ENCODE data around the gene ATXN1.
"Not testable (repeated sequence)": the region's sequence is repeated elsewhere in the genome, so short reads cannot be mapped to it uniquely, and the experiment has no call there.

The ATXN1 gene

GRCh38 chr6:16630026-16630643 lies 131.1 kb downstream of the ATXN1 start:
- Histone ChIP-seq H3K9me3 (peaks cover 10% of the 10 kb centered on the region), H3K4me3 (no peak overlapping the region), H3K36me3 (no peaks in the 10 kb centered on the region), H3K9ac (no peak overlapping the region), H3K27ac (no peak overlapping the region), H3K4me2 (no peak overlapping the region), H4K20me1 (no peaks in the 10 kb centered on the region), H3K27me3 (no peaks in the 10 kb centered on the region), H3K4me1 (peaks cover 7% of the 10 kb centered on the region; the same call in 1 of the 2 replicates)
- no peak for TF ChIP-seq Cebpa-rat (IDR thresholded peaks at IDR 0.05)

GRCh38 chr6:16628580-16628979 lies 132.7 kb downstream of the ATXN1 start:
- H3K4me1 ChIP-seq, H3K27ac ChIP-seq, H4K20me1 ChIP-seq, H3K4me2 ChIP-seq, H3K9ac ChIP-seq, H3K36me3 ChIP-seq, H3K4me3 ChIP-seq, H3K27me3 ChIP-seq, H3K9me3 ChIP-seq: not testable (repeated sequence)

GRCh38 chr6:16626650-16627049 lies 134.6 kb downstream of the ATXN1 start:
- no peaks in the 10 kb centered on the region for H3K36me3 ChIP-seq

GRCh38 chr6:16625291-16626265 lies 135.7 kb downstream of the ATXN1 start:
- H4K20me1 ChIP-seq: no peaks in the 10 kb centered on the region
- no peak overlapping the region for H3K9ac ChIP-seq
- H3K36me3 ChIP-seq: no peaks in the 10 kb centered on the region
- TF ChIP-seq Cebpa-rat (IDR thresholded peaks at IDR 0.05): no peak
- no peak overlapping the region for H3K4me2 ChIP-seq
- H3K4me1 ChIP-seq: peaks cover 7% of the 10 kb centered on the region; the same call in 1 of the 2 replicates
- no peak overlapping the region for H3K27ac ChIP-seq
- H3K27me3 ChIP-seq: no peaks in the 10 kb centered on the region
- no peak overlapping the region for H3K4me3 ChIP-seq
- peaks cover 10% of the 10 kb centered on the region for H3K9me3 ChIP-seq

More at GRCh38 chr6:16626650-16627049, 134.6 kb downstream of the ATXN1 start:
- Histone ChIP-seq H4K20me1 (no peaks in the 10 kb centered on the region), H3K4me3 (no peak overlapping the region), H3K27ac (no peak overlapping the region), H3K4me1 (peaks cover 7% of the 10 kb centered on the region; the same call in 1 of the 2 replicates), H3K4me2 (no peak overlapping the region), H3K9ac (no peak overlapping the region), H3K27me3 (no peaks in the 10 kb centered on the region), H3K9me3 (peaks cover 10% of the 10 kb centered on the region)
- TF ChIP-seq Cebpa-rat (IDR thresholded peaks at IDR 0.05): no peak

GRCh38 chr6:16624636-16625290 lies 136.5 kb downstream of the ATXN1 start:
- Histone ChIP-seq H4K20me1 (no peaks in the 10 kb centered on the region), H3K27me3 (no peaks in the 10 kb centered on the region), H3K36me3 (no peaks in the 10 kb centered on the region), H3K4me2 (no peak overlapping the region), H3K4me3 (no peak overlapping the region), H3K9ac (no peak overlapping the region), H3K9me3 (peaks cover 10% of the 10 kb centered on the region), H3K27ac (no peak overlapping the region), H3K4me1 (peaks cover 7% of the 10 kb centered on the region; the same call in 1 of the 2 replicates)
- TF ChIP-seq Cebpa-rat (IDR thresholded peaks at IDR 0.05): no peak

- H3K4me1 ChIP-seq: peaks cover 7% of the 10 kb centered on the region; the same call in 1 of the 2 replicates
- H3K36me3 ChIP-seq: no peaks in the 10 kb centered on the region
- H3K4me3 ChIP-seq: no peak overlapping the region
- H3K27me3 ChIP-seq: no peaks in the 10 kb centered on the region
- peaks cover 4% of the 10 kb centered on the region for H3K9me3 ChIP-seq
- H3K4me2 ChIP-seq: no peak overlapping the region
- no peak overlapping the region for H3K9ac ChIP-seq
- no peaks in the 10 kb centered on the region for H4K20me1 ChIP-seq
- H3K27ac ChIP-seq: no peak overlapping the region
- TF ChIP-seq Cebpa-rat (IDR thresholded peaks at IDR 0.05): no peak
Measured at GRCh38 chr6:16623731-16624130, 137.5 kb downstream of the ATXN1 start.

GRCh38 chr6:16623029-16623653 lies 138.1 kb downstream of the ATXN1 start:
- Histone ChIP-seq H3K27ac (no peak overlapping the region), H3K9me3 (no peaks in the 10 kb centered on the region), H3K27me3 (no peaks in the 10 kb centered on the region), H3K4me2 (no peak overlapping the region), H3K4me1 (peaks cover 7% of the 10 kb centered on the region; the same call in 1 of the 2 replicates), H3K4me3 (no peak overlapping the region), H4K20me1 (no peaks in the 10 kb centered on the region), H3K36me3 (no peaks in the 10 kb centered on the region), H3K9ac (no peak overlapping the region)
- TF ChIP-seq Cebpa-rat (IDR thresholded peaks at IDR 0.05): no peak

GRCh38 chr6:16622193-16622592 lies 139.1 kb downstream of the ATXN1 start:
- Histone ChIP-seq H3K4me1 (peaks cover 7% of the 10 kb centered on the region; the same call in 1 of the 2 replicates), H3K9ac (no peak overlapping the region), H3K27me3 (no peaks in the 10 kb centered on the region), H3K4me2 (no peak overlapping the region), H3K4me3 (no peak overlapping the region), H4K20me1 (no peaks in the 10 kb centered on the region), H3K9me3 (no peaks in the 10 kb centered on the region), H3K36me3 (no peaks in the 10 kb centered on the region), H3K27ac (no peak overlapping the region)
- no peak for TF ChIP-seq Cebpa-rat (IDR thresholded peaks at IDR 0.05)

- no peaks in the 10 kb centered on the region for H4K20me1 ChIP-seq
- no peak for TF ChIP-seq Cebpa-rat (IDR thresholded peaks at IDR 0.05)
- H3K4me3 ChIP-seq: no peak overlapping the region
- H3K4me2 ChIP-seq: no peak overlapping the region
- no peaks in the 10 kb centered on the region for H3K9me3 ChIP-seq
- H3K27ac ChIP-seq: no peak overlapping the region
- H3K4me1 ChIP-seq: peaks cover 3% of the 10 kb centered on the region; the same call in 1 of the 2 replicates
- no peaks in the 10 kb centered on the region for H3K27me3 ChIP-seq
- no peaks in the 10 kb centered on the region for H3K36me3 ChIP-seq
- no peak overlapping the region for H3K9ac ChIP-seq
Measured at GRCh38 chr6:16621002-16621401, 140.3 kb downstream of the ATXN1 start.

All from BLaER1 (cell line).